GM21381 (cell line): ENCODE data around the gene HOXA1.
A peak's percentile ranks its signal among the peaks of the same experiment; 100 is the strongest.

Experiments used
- ATAC-seq: cut with Tn5 transposase; IDR thresholded peaks from one replicate; pipeline ENCODE4 v1.9.1; 2021; ENCODE audit warnings: mild to moderate bottlenecking, moderate library complexity; ENCODE audit not compliant: unreplicated experiment

Gene HOXA1

DNA sequence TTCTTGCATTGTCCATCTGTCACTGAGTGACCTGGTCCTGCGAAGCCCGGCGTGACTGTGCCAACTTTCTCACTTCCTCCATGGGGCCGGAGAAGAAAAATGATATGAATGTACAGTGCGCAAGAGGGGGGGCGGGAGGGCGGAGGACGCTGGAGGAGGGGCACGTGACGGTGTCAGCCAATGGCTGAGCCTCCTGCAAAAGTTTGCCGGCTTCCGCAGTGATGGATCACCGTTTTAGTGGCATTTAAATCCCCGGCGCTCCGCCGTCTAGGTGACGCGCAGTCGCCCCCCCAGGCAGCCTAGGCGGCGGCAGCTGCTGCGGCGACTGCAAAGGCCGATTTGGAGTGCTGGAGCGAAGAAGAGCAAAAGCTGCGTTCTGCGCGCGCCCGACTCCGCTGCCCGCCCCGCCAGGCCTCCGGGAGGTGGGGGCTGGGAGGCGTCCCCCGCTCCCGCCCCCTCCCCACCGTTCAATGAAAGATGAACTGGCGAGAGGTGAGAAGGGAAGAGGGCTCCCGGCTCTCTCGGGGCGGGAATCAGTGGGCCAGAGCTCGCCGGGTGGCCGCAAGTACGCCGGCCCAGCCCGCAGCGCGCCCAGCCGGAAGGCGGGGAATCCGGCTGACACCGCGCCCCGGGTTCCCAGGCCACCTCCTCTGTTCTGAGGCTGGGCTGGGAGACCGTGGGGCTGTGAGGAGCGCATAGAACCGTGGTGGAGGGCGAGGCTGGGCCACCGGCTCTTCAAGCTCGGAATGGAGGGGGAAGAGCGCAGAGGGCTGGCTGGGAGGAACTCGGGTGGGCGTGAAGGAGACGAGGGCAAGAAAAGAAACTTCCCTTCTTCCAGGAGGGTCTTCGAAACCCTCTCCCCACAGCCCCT is at the start of gene HOXA1:
HOXA1 (minus strand) TSS at position 104 of the 871 bp plus-strand sequence; CDS start at position 16, 88 bp downstream.
- ATAC-seq = peak; percentile 86

DNA sequence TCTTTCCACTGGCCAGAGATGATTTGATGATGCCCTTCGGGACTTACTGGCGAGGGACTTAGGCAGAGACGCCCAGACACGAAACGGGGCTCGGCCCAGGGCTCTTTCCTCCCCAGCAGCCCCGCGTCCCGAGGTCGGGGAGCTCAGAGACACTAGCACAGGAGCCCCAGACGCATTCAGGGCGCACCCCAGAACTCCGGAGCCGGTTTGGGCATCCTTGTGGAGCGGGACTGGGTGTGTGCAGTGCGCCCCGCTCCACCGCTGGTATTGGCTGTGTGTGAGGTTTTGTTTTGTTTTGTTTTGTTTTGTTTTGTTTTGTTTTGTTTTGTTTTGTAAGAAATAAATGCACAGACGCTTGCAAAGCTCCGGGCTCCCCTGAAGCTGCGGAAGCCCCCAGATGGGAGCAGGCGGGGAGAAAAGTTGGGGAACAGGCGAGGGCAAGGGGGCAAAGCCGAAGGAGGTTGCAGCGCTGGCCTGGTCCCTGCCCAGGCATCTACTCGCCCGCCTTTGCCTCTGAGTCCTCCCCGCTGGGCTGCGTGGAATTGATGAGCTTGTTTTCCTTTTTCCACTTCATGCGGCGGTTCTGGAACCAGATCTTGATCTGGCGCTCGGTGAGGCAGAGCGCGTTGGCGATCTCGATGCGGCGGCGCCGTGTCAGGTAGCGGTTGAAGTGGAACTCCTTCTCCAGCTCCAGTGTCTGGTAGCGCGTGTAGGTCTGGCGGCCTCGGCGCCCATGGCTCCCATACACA is 49.5 kb upstream of the HOXA1 start:
- ATAC-seq = no peak

DNA sequence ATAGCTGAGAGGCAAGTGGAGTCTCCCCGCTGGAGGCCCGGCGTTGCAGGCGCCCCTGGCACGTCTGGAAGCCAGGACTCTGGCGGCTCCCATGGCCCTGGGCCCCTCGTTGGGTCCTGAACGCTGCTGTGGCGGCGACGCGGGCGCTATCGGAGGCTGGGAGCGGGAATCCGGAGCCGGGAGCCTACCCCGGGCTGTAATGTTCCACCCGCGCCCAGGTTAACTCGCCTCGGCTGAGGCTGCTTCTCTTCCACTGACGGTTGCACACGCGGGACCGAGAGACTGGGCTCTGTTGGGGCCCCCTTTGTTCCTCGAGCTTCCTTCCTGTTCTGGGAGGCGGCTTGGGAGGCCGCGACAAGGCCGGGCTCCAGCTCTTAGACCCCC is 49.0 kb upstream of the HOXA1 start:
- ATAC-seq = no peak

DNA sequence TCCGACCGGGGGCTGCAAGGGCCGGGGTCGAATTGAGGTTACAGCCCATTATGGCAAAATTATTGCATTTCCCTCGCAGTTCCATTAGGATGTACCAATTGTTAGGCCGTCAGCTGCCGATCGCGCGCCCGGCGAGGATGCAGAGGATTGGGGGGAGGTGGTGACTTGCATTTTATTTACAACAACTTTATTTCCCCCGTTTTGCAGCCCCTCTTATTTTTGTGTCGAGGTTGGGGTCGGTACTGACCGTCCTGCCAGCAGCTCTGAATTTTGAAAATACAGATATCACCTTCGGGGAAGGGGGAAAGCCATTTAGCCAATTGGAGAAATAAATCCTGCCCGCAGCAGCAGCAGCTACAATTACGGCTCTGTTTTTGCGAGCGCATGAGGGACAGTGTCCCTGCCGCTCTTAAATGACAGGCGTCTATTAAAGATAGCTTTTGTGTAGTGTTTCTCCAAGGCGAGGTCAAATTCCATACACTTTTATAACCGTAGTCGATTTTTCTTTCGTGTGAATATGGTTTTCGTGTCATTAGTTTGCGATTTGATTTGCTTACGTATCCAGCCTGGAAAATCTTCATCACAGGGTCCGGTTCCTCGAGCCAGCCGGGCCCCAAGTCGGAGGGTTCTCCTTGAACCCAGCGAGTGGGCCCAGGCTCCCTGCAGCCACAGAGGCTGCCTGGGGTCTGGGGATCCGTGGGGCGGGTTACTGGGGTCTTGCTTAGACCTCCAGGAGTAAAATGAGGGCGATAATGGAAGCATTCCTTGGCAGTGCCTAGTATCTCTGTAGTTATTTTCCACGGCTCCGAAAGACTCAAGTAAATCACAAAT is 48.4 kb upstream of the HOXA1 start:
- ATAC-seq = no peak

DNA sequence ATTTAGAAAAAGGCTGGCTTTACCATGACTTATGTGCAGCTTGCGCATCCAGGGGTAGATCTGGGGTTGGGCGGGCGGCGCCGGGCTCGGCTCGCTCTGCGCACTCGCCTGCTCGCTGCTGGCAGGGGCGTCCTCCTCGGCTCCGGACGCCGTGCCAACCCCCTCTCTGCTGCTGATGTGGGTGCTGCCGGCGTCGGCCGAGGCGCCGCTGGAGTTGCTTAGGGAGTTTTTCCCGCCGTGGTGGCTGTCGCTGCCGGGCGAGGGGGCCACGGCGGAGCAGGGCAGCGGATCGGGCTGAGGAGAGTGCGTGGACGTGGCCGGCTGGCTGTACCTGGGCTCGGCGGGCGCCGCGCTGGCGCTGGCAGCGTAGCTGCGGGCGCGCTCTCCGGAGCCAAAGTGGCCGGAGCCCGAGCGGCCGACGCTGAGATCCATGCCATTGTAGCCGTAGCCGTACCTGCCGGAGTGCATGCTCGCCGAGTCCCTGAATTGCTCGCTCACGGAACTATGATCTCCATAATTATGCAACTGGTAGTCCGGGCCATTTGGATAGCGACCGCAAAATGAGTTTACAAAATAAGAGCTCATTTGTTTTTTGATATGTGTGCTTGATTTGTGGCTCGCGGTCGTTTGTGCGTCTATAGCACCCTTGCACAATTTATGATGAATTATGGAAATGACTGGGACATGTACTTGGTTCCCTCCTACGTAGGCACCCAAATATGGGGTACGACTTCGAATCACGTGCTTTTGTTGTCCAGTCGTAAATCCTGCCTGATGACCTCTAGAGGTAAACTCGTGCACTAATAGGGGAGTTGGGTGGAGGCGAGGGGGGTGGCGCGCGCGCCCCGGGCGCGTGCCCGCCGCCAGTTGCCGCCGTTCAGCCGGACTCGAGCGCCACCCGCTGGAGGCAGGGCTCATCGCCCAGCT is 47.5 kb upstream of the HOXA1 start, which contains the start of gene HOXA5:
HOXA5 (minus strand) TSS at position 659 of the 927 bp plus-strand sequence; CDS start at position 585, 74 bp downstream.
- ATAC-seq = no peak

DNA sequence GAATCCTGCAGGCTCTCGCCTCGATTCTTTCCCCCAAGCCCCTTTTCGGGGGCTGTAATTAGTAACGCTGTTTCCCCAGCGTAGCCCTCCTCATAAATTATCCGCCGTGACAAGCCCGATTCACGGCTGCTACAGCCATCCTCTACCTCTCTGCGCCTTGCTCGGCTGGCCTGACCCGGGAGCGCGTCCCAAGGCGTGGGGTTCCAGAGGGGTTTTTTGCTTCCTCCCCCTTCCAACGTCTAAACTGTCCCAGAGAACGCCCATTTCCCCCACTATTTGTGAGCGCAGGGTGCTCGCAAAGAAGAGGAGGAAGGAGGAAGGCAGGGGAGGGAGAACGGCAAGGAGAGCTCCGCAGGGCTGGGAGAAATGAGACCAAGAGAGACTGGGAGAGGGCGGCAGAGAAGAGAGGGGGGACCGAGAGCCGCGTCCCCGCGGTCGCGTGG is 46.8 kb upstream of the HOXA1 start:
- ATAC-seq = no peak

DNA sequence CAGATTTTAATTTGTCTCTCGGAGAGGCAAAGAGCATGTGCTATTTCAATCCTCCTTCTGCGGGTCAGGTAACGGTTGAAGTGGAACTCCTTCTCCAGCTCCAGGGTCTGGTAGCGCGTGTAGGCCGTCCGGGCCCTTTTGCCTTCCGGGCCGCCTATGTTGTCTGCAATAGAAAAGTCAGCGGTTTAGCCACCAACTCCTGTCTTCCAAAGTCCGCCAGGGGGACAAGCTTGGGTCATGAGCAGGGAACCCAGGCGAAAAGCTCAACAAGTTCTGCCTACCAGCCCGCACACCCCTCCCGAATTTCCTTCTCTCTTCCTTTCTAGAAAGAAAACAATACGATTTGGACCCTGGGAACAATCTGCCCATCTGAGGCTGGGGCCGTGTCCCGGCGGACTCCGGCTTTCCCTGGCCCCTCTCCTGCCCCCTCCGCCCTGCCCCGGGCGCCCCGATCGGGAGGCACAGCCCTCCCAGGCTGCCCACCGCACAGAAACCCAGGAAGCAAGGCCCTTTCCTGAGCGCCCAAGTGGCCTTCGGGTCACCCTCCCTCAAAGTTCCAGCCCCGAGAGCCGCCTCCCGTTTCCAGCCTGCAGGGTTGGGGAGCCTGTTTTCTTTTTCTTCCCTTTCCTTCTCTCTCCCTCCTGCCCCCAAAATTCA is 46.3 kb upstream of the HOXA1 start:
- no peak for ATAC-seq

DNA sequence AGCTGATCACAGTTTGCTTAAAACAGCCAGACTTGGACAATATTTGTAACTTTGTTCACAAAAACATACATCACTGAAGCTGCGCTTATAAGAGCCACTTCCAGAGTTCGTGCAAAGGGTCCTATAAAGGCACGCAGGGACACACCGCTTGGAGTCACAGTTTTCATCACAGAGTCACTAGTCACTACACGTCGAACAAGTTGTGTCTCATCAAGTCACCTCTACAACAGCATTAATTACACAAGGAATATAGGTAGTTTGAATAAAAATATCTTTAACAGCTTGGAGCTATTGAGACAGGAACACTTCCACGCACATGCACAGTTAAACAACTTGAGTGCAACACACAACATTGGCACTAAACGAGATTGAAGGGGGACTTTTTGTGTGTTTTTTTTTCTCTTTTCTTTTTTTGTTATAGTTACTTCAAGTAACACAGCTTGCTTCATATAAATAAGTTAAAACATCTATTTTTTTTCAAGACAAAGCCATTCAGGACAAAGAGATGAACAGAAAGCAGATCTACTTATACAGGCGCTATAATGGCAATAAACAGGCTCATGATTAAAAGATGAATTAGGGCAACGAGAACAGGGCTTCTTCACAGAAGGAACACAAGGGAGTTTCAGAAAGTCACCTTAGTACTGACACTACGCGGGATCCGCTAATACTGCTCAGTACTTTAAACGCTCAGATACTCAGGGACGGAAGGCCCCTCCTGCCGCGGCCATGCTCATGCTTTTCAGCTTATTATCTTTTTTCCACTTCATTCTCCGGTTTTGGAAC is 45.5 kb upstream of the HOXA1 start:
- no peak for ATAC-seq

DNA sequence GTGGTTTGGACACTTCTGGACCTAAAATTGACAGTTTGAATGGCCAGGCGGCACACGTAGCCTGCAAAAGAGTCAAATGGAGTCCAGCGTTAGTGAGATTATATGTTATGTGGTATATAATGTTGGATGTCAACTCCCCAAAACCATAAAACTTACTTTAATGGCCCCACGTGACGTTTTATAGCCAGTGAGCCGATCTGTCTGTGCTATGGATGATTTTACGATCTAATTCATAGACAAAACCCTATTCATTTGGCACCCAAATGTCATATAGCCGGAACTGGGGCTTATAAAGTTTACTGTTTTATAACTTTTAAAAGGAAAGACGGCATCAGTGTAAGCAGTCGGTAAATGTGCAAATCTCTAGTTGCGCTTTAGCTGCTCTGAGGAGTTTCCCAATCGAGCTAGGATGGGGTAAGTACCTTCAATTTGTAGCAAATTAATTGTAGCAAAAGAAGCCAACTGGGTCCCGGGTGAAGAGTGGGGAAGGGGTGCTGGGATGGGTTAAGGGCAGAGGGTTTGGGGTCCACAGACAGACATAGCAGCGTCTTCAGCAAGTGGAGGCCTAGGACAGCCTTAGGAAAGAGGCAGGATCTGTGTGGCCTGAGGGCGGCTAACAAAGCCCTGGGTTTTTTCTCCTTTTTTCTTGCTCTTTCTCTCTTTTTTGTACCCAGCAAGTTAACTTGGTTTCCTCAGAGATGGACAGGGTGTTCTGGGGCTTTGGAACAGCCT is 44.5 kb upstream of the HOXA1 start:
- no peak for ATAC-seq

DNA sequence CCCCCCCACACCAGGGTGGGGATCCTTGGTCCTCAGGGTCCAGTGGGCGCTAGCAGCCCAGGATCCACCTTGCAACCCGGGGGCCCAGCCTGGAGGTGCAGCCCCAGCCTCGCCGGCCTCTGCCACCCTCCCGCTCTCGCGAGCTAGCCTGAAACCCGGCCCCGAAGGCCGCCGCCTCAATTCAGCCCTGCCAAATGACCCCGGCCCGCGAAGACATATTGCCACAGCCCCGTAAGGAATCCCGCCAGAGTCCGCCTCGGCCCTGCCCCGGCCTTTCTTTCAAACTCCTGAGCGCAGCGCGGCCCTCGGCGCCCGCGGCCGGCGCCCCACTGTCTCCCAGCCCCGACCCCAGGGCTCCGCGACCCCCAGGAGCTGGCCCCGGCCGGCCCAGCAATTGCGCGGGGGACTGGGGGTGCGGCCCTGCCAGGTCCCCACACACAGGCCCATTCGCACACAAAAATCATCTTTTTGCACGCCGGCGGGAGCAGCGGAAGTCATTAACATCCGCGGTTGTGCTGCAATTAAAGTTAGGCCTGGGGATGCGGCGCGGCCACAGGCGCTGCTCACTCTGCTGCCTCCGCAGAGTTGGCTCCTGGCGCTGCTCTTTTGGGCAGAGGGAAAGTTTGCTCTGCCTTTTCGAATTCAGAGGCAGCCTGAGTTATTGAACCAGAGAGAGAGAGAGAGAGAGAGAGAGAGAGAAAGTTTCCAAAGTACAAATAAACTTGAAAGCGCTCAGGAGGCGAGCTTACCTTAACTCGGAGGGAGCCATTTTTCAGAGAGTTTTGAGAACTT is 43.7 kb upstream of the HOXA1 start:
- ATAC-seq = no peak

DNA sequence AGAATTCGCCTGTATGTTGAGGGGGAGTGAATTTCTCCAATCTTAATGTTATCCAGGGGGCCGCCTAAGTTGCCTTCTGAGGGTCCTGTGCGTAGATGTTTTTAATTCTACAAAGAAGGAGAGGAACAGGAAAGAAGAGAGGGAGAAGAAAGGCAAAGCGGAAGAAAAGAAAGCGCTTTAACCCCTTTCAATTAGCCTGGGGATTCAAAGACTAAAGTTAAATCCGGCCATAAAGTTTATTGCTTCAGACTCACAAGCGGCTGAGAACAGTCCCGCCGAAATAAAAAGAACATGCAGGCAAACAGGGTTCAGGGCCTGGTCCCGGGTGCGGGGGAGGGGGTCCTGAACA is 43.2 kb upstream of the HOXA1 start:
- ATAC-seq = no peak

DNA sequence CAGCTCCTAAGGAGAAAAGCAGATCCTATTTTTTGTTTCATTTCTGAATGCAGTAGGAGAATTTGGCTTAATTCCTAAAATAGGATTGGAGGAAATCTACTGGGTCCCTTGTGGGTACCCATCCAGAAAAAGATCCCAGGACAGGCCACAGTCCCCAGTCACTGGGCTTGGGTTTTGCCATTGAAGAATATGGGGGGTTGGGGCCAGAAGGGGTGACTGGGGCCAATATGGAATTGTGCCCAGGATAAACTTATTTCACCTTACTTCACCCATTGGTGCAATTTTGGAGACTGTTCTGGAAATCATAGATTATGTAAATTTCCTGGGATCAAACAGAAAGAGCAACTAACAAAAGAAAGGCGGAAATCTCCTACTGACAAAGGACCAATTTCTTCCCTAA is 42.7 kb upstream of the HOXA1 start:
- ATAC-seq = no peak

DNA sequence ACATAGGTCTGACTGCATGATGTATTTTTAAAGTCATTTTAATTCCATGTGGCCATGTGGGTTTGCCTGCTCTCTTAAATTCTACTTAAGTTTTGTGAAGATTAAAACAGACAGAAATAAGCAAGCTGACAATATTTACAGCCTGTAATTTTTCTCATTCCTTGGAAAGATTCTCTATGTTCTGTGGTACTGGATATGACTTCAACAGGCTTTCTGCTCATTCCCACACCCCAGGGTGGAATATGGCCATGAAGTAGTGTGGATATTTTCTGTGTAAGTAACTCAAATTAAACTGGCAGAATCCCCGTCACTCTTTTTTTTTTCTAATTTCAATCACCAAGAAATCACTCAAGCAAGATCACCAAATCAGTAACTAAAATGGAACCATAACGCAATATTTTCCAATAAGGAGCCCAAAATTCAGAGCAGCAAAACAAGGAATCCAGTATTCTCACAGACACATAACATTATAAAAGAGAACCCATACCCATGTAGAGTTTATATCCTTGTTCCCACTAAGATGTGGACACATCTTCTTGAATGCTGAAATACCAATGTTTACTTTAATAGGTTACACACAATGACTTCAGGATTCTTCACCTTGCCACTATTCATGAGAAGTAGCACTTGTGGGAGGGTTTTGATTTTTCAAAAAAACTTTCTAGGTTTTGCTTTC is 42.0 kb upstream of the HOXA1 start:
- ATAC-seq = no peak

DNA sequence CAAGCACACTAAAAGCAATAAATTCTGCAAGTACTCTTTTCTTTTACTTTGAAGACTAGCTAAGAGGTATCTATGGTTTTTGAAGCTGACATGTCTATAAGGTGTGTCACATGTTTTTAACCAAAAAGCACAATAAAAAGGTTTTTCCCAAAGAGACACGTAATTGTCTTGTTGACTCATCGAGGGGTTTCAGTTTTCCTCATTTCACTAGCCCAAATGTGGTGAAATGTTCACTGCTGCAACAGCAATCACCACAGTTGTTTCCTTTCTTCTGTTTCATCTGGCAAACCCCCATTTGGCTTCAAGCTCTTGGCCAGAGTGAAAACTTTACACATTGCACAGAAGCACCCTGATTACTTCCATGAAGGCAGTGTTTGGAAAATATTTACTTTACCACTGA is 38.6 kb upstream of the HOXA1 start:
- no peak for ATAC-seq

DNA sequence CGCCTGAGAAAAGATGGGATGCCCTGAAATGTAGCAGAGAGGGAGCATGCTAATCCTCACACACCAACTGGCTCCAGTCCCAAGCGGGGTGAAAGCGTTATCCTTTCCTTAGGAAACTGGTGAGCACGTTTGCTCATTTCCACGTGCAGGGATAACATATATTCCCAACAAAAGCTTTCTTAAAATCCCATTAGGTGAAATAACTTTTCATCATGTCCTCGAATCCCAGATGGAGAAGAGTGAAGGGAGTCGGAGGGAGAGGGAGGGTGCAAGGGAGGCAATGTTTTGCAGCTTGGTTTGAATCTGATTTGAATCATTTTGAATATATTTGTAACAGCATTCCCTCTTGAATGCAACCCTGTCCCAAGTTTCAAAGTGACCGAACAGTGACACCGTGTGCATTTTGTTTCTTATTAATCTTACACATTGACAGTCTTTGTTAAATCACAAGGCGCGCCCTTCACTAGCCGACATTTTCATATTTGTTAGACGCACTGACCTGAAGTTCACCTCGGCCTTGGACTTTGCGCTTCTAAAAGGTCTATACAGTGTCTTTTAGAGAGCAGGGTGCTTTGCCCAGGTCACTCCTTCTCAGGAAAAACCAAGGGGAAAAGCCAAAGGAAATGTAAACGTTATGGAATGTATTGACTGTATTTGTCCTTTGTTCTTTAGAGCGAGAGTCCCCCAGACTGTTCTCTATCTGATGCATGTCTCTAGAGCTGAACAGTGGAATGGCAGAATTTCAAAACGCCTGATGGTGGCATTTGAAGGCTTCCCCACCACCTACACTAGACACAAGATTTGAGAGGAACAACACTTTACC is 37.8 kb upstream of the HOXA1 start:
- ATAC-seq = no peak

DNA sequence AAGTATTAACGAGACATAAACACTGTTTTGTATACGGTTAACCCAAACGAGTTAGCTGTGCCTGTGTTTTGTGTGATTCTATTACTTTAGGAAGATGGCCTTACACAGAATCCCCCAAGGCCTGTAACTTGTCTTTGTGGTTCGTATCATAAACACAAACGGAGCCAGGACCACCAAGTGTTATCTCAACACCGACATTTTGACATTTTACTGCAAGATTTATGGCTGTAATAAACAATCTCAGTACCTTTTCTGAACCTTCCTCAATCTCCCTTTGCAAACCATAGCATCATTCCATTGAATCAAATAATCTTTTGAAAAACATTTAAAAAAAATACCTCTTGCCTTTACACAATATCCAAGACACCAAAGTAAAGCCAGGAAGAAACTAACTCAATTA is 37.2 kb upstream of the HOXA1 start:
- no peak for ATAC-seq
